Thoracic aorta (tissue), 2 donors: ENCODE data around the gene TBPL2. TPM values are rescaled to one million over a fixed set of nuclear protein-coding genes. Genes with fewer than 3 reads are reported as not detected.

ENCODE experiments used
- ATAC-seq: fragments of 150-250 bp; one replicate; pipeline ENCODE4 v1.8.0; 2017; ENCODE audit warnings: low read depth; ENCODE audit not compliant: insufficient number of reproducible peaks, low FRiP score
- DNase-seq: peaks from one replicate; pipeline ENCODE4 v3.0.0-alpha.2; 2020; ENCODE audit warnings: low spot score
- H3K27ac ChIP-seq, 2 donors: fragments of 200-600 bp; sonication (generic); 1 replicate in 1 of 2; 2 replicates in 1 of 2; pipeline ENCODE4 v1.5.1; 2016; ENCODE audit warnings: mild to moderate bottlenecking in 2 of 2, moderate library complexity in 2 of 2
- H3K27me3 ChIP-seq: fragments of 200-600 bp; sonication (generic); replicated peaks from 2 replicates; pipeline ENCODE4 v1.6.0; 2016; ENCODE audit warnings: mild to moderate bottlenecking; ENCODE audit not compliant: insufficient read depth
- H3K36me3 ChIP-seq: fragments of 200-600 bp; sonication (generic); one replicate; pipeline ENCODE4 v1.5.1; 2016
- H3K4me1 ChIP-seq, 2 donors: fragments of 200-600 bp; sonication (generic); 1 replicate in 1 of 2; 2 replicates in 1 of 2; pipeline versions ENCODE4 v1.5.1 to v1.6.0; 2016; ENCODE audit warnings: low read depth in 2 of 2, mild to moderate bottlenecking in 1 of 2; ENCODE audit not compliant: control insufficient read depth in 1 of 2
- H3K4me3 ChIP-seq: fragments of 200-600 bp; sonication (generic); 2 replicates; pipeline ENCODE4 v1.5.1; 2016; ENCODE audit warnings: mild to moderate bottlenecking
- H3K9me3 ChIP-seq: fragments of 200-600 bp; sonication (generic); 2 replicates; pipeline ENCODE4 v1.5.1; 2016
- CTCF ChIP-seq: fragments of 200-600 bp; sonication (generic); IDR thresholded peaks from one replicate; pipeline ENCODE4 v1.5.1; 2019; ENCODE audit warnings: antibody characterized with exemption
- total RNA-seq, 2 donors: library from RNA; depleted of rRNA; stranded (reverse); fragments of >200 nt; gene quantifications; one replicate each; pipeline versions ENCODE4 v1.1.0 to v1.2.3, GENCODE V29; 2016

Gene TBPL2
- total RNA-seq, 2 donors from 2014 or later: not detected

GRCh38 chr14:55441286-55441685 lies 870 bp upstream of the TBPL2 start:
- DNase-seq (no peak), ATAC-seq (no peak)
- Histone ChIP-seq H3K27ac (no peak overlapping the region), H3K4me1 (no peaks in the 10 kb centered on the region), H3K27me3 (no peaks in the 10 kb centered on the region), H3K36me3 (no peaks in the 10 kb centered on the region), H3K4me3 (no peak overlapping the region), H3K9me3 (no peaks in the 10 kb centered on the region)
- TF ChIP-seq CTCF: no peak

- Histone ChIP-seq H3K36me3 (no peaks in the 10 kb centered on the region), H3K9me3 (no peaks in the 10 kb centered on the region), H3K27ac (no peak overlapping the region), H3K4me3 (no peak overlapping the region), H3K27me3 (no peaks in the 10 kb centered on the region), H3K4me1 (no peaks in the 10 kb centered on the region)
- peak; percentile 47 for TF ChIP-seq CTCF
- DNase-seq (no peak), ATAC-seq (no peak)
These were observed 2.2 kb downstream of the TBPL2 start for GRCh38 chr14:55438066-55438683.

GRCh38 chr14:55436931-55437330 lies 3.5 kb downstream of the TBPL2 start:
- Histone ChIP-seq H3K27me3 (no peaks in the 10 kb centered on the region), H3K27ac (no peak overlapping the region), H3K9me3 (no peaks in the 10 kb centered on the region), H3K4me3 (no peak overlapping the region), H3K4me1 (no peaks in the 10 kb centered on the region), H3K36me3 (no peaks in the 10 kb centered on the region)
- ATAC-seq: no peak
- DNase-seq: no peak
- no peak for TF ChIP-seq CTCF

GRCh38 chr14:55436519-55436918 lies 3.9 kb downstream of the TBPL2 start:
- H3K9me3 ChIP-seq: no peaks in the 10 kb centered on the region
- H3K36me3 ChIP-seq: no peaks in the 10 kb centered on the region
- no peak for ATAC-seq
- no peak for TF ChIP-seq CTCF
- H3K27me3 ChIP-seq: no peaks in the 10 kb centered on the region
- no peak overlapping the region for H3K4me3 ChIP-seq
- DNase-seq: no peak
- H3K4me1 ChIP-seq: no peaks in the 10 kb centered on the region
- H3K27ac ChIP-seq: no peak overlapping the region

GRCh38 chr14:55434805-55435174 lies 5.6 kb downstream of the TBPL2 start:
- Histone ChIP-seq H3K27ac (no peak overlapping the region), H3K4me1 (peaks cover 0 to 2% of the 10 kb centered on the region in 2 donors), H3K4me3 (no peak overlapping the region), H3K27me3 (no peaks in the 10 kb centered on the region), H3K9me3 (no peaks in the 10 kb centered on the region), H3K36me3 (no peaks in the 10 kb centered on the region)
- no peak for ATAC-seq
- DNase-seq: no peak
- TF ChIP-seq CTCF: no peak
